OCI-LY1 (cell line): Measurements from ENCODE around the gene PRRC2C.

ENCODE experiments used
- CTCF ChIP-seq: fragments of 200-600 bp; sonication (generic), shearing (Covaris generic); IDR thresholded peaks from 2 replicates; pipeline ENCODE4 v1.5.1; 2017; ENCODE audit warnings: mild to moderate bottlenecking, antibody characterized with exemption, low read length, moderate library complexity, mixed read lengths
- EZH2 ChIP-seq: fragments of 200-600 bp; sonication (generic), shearing (Covaris generic); IDR thresholded peaks from 2 replicates; pipeline ENCODE4 v1.8.0; 2017; ENCODE audit warnings: borderline replicate concordance, mixed run types, mild to moderate bottlenecking, antibody characterized with exemption, low read length, moderate library complexity, mixed read lengths

- TF ChIP-seq CTCF = no peak
- no peak for TF ChIP-seq EZH2
Observed at GRCh38 chr1:171506525-171507304, 21.4 kb downstream of the PRRC2C start.
